Measurements from ENCODE around the gene IFT80. TPM values are rescaled to one million over a fixed set of nuclear protein-coding genes. Genes with fewer than 3 reads are reported as not detected.
"Not testable (repeated sequence)": the region's sequence is repeated elsewhere in the genome, so short reads cannot be mapped to it uniquely, and the experiment has no call there.

The IFT80 gene
- total RNA-seq, 4 donors from 2014 or later = 5.5 to 11.9 (median 9.7) TPM

DNA sequence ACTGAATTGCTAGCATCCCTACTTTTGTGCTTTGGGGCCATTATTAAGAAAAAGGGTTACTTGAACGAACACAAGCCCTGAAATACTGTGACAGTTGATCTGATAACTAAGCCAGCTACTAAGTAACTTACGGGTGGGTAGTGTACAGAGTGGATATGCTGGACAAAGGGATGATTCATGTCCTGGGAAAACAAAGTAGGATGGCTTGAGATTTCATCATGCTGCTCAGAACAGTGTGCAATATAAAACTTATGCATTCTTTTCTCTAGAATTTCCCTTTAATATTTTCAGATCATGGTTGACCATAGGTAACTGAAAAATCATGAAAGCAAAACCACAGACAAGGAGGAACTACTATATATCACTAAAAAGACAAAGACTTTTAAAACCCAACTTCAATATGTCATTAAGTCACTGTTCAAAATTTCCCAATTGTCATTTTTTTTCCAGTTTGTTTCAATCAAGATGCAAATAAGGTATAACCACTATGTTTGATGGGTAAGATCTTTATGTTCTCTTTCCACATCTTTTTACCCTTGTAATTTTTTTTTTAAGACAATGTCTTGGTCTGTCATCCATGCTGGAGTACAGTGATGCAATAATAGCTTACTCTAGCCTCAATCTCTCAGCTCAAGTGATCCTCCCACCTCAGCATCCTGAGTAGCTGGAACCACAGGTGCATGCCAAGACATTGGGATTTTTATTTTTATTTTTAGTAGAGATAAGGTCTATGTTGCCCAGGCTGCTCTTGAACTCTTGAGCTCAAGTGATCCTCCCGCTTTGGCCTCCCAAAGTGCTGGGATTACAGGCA lies 67.7 kb downstream of the IFT80 start:
- DNase-seq (ENCODE audit: extremely low spot score) = no peak
- Histone ChIP-seq H3K27ac (replicated peaks in 1 of 4) (no peak overlapping the region), H3K9me3 (no peaks in the 10 kb centered on the region), H3K36me3 (no peaks in the 10 kb centered on the region), H3K4me3 (no peak overlapping the region), H3K27me3 (no peaks in the 10 kb centered on the region), H3K4me1 (no peaks in the 10 kb centered on the region)
- intact Hi-C loops (cut with DNase I) = no loop called here
- no peak for TF ChIP-seq EP300 (IDR thresholded peaks at IDR 0.05)
- no peak for TF ChIP-seq CTCF (IDR thresholded peaks at IDR 0.05)
- no peak for TF ChIP-seq POLR2A (IDR thresholded peaks at IDR 0.05; ENCODE audit: low read depth)
- no peak for TF ChIP-seq POLR2AphosphoS5 (IDR thresholded peaks at IDR 0.05)
- WGBS = 94% methylated on average over 3 of the region's 3 CpGs

DNA sequence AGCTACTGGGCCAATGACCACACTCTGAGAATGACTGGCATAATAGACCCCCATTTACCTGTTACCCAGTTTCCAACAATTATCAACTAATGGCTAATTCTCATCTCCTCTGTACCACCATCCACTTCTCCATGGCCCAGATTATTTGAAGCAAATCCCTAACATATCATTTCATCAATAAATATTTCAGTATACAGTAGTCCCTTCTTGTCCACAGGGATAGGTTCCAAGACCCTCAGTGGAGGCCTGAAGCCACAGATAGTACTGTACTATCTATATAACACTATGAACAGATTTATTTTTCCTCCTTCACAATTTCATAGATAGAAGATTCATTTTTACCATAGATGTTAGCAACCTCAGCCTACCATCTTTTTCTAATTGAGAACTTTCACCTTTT lies 68.3 kb downstream of the IFT80 start:
- no peak for TF ChIP-seq EP300 (IDR thresholded peaks at IDR 0.05)
- no peak for TF ChIP-seq CTCF (IDR thresholded peaks at IDR 0.05)
- TF ChIP-seq POLR2A (IDR thresholded peaks at IDR 0.05; ENCODE audit: low read depth) = no peak
- no peak for TF ChIP-seq POLR2AphosphoS5 (IDR thresholded peaks at IDR 0.05)
- H3K4me1 ChIP-seq = no peaks in the 10 kb centered on the region

GRCh38 chr3:160330109-160330508 lies 68.9 kb downstream of the IFT80 start:
- TF ChIP-seq POLR2AphosphoS5 (IDR thresholded peaks at IDR 0.05) (no peak), POLR2A (IDR thresholded peaks at IDR 0.05; ENCODE audit: low read depth) (no peak), CTCF (IDR thresholded peaks at IDR 0.05) (no peak), EP300 (IDR thresholded peaks at IDR 0.05) (no peak)
- no peak overlapping the region for H3K27ac ChIP-seq (replicated peaks in 1 of 4)
- H3K4me3 ChIP-seq = no peak overlapping the region
- no peaks in the 10 kb centered on the region for H3K9me3 ChIP-seq
- no peak for DNase-seq (ENCODE audit: extremely low spot score)
- WGBS = 87% methylated on average over 1 of the region's 1 CpG
- no peaks in the 10 kb centered on the region for H3K27me3 ChIP-seq
- H3K4me1 ChIP-seq = no peaks in the 10 kb centered on the region
- H3K36me3 ChIP-seq = no peaks in the 10 kb centered on the region
- intact Hi-C loops (cut with DNase I) = no loop called here

More for the DNA sequence above, 68.3 kb downstream of the IFT80 start:
- DNase-seq (ENCODE audit: extremely low spot score) = no peak
- no peaks in the 10 kb centered on the region for H3K9me3 ChIP-seq
- intact Hi-C loops (cut with DNase I) = no loop called here
- no peaks in the 10 kb centered on the region for H3K36me3 ChIP-seq
- no peaks in the 10 kb centered on the region for H3K27me3 ChIP-seq
- H3K27ac ChIP-seq (replicated peaks in 1 of 4) = no peak overlapping the region
- H3K4me3 ChIP-seq = no peak overlapping the region

- 86% methylated on average over 2 of the region's 2 CpGs for WGBS
- intact Hi-C loops (cut with DNase I); DNase-seq (ENCODE audit: extremely low spot score); H3K27ac ChIP-seq (replicated peaks in 1 of 4); H3K27me3 ChIP-seq; H3K9me3 ChIP-seq; H3K4me3 ChIP-seq; H3K4me1 ChIP-seq; H3K36me3 ChIP-seq: not testable (repeated sequence)
Observed at GRCh38 chr3:160326286-160326685, 72.7 kb downstream of the IFT80 start.

- intact Hi-C loops (cut with DNase I); H3K4me3 ChIP-seq; H3K9me3 ChIP-seq; H3K27me3 ChIP-seq; H3K4me1 ChIP-seq; DNase-seq (ENCODE audit: extremely low spot score); H3K27ac ChIP-seq (replicated peaks in 1 of 4): not testable (repeated sequence)
- WGBS = 100% methylated on average over 1 of the region's 1 CpG
- peaks cover 0 to 11% (median 6%) of the 10 kb centered on the region in 4 donors for H3K36me3 ChIP-seq
Observed at GRCh38 chr3:160321821-160322220, 77.2 kb downstream of the IFT80 start.

GRCh38 chr3:160319322-160319721 lies 79.7 kb downstream of the IFT80 start:
- Histone ChIP-seq H3K27me3 (no peaks in the 10 kb centered on the region), H3K36me3 (peaks cover 0 to 26% (median 6%) of the 10 kb centered on the region in 4 donors), H3K9me3 (no peaks in the 10 kb centered on the region), H3K4me1 (no peaks in the 10 kb centered on the region), H3K4me3 (no peak overlapping the region), H3K27ac (replicated peaks in 1 of 4) (no peak overlapping the region)
- no peak for DNase-seq (ENCODE audit: extremely low spot score)
- TF ChIP-seq EP300 (IDR thresholded peaks at IDR 0.05) = no peak
- no peak for TF ChIP-seq POLR2AphosphoS5 (IDR thresholded peaks at IDR 0.05)
- no peak for TF ChIP-seq POLR2A (IDR thresholded peaks at IDR 0.05; ENCODE audit: low read depth)
- no peak for TF ChIP-seq CTCF (IDR thresholded peaks at IDR 0.05)
- intact Hi-C loops (cut with DNase I) = no loop called here
